ENCODE results near the gene PBX4.

Gene PBX4

GRCh38 chr19:19562665-19563347, 55.7 kb downstream of the PBX4 start:
- Histone ChIP-seq H3K4me1 (peaks cover 25% of the 10 kb centered on the region), H3K9ac (no peak overlapping the region), H3K27ac (no peak overlapping the region), H4K20me1 (no peaks in the 10 kb centered on the region), H3K27me3 (no peaks in the 10 kb centered on the region), H3K4me2 (no peak overlapping the region), H3K36me3 (peaks cover 23% of the 10 kb centered on the region), H3K9me3 (peaks cover 4% of the 10 kb centered on the region), H3K4me3 (no peak overlapping the region)
- TF ChIP-seq Cebpa-rat (IDR thresholded peaks at IDR 0.05) = no peak

GRCh38 chr19:19561946-19562664, 56.4 kb downstream of the PBX4 start:
- Histone ChIP-seq H3K9me3 (no peaks in the 10 kb centered on the region), H3K4me3 (no peak overlapping the region), H3K27ac (no peak overlapping the region), H4K20me1 (no peaks in the 10 kb centered on the region), H3K36me3 (peaks cover 16% of the 10 kb centered on the region; the same call in 1 of the 2 replicates), H3K27me3 (no peaks in the 10 kb centered on the region), H3K9ac (no peak overlapping the region), H3K4me2 (no peak overlapping the region), H3K4me1 (peaks cover 26% of the 10 kb centered on the region)
- no peak for TF ChIP-seq Cebpa-rat (IDR thresholded peaks at IDR 0.05)

GRCh38 chr19:19559931-19560330, 58.6 kb downstream of the PBX4 start:
- no peak for TF ChIP-seq Cebpa-rat (IDR thresholded peaks at IDR 0.05)
- Histone ChIP-seq H3K9ac (no peak overlapping the region), H3K27ac (0 out of 2 replicates have a peak overlapping the region, but pooled peaks have one; percentile 9)

GRCh38 chr19:19558636-19559035, 59.9 kb downstream of the PBX4 start:
- H3K9me3 ChIP-seq = no peaks in the 10 kb centered on the region
- H3K27ac ChIP-seq = no peak overlapping the region
- peaks cover 26% of the 10 kb centered on the region for H3K4me1 ChIP-seq
- peak overlapping the region; percentile 51; the same call in 1 of the 2 replicates for H3K4me2 ChIP-seq
- no peaks in the 10 kb centered on the region for H4K20me1 ChIP-seq
- H3K36me3 ChIP-seq = peaks cover 5% of the 10 kb centered on the region; the same call in 1 of the 2 replicates
- H3K9ac ChIP-seq = no peak overlapping the region
- no peak overlapping the region for H3K4me3 ChIP-seq
- TF ChIP-seq Cebpa-rat (IDR thresholded peaks at IDR 0.05) = no peak
- H3K27me3 ChIP-seq = no peaks in the 10 kb centered on the region

More at GRCh38 chr19:19559931-19560330, 58.6 kb downstream of the PBX4 start:
- H3K27me3 ChIP-seq = no peaks in the 10 kb centered on the region
- H3K36me3 ChIP-seq = peaks cover 11% of the 10 kb centered on the region; the same call in 1 of the 2 replicates
- peak overlapping the region; percentile 51; the same call in 1 of the 2 replicates for H3K4me2 ChIP-seq
- no peaks in the 10 kb centered on the region for H3K9me3 ChIP-seq
- peaks cover 26% of the 10 kb centered on the region for H3K4me1 ChIP-seq
- H4K20me1 ChIP-seq = no peaks in the 10 kb centered on the region
- no peak overlapping the region for H3K4me3 ChIP-seq

GRCh38 chr19:19558055-19558454, 60.4 kb downstream of the PBX4 start:
- Histone ChIP-seq H3K9me3 (no peaks in the 10 kb centered on the region), H3K4me1 (peaks cover 26% of the 10 kb centered on the region), H3K27me3 (no peaks in the 10 kb centered on the region), H3K36me3 (peaks cover under 1% of the 10 kb centered on the region; the same call in 1 of the 2 replicates), H3K27ac (no peak overlapping the region), H3K4me3 (no peak overlapping the region), H3K9ac (no peak overlapping the region), H4K20me1 (no peaks in the 10 kb centered on the region), H3K4me2 (peak overlapping the region; percentile 43)
- no peak for TF ChIP-seq Cebpa-rat (IDR thresholded peaks at IDR 0.05)

GRCh38 chr19:19554074-19555023, 64.1 kb downstream of the PBX4 start:
- Histone ChIP-seq H3K27ac (no peak overlapping the region), H3K4me3 (no peak overlapping the region), H3K4me2 (no peak overlapping the region), H3K27me3 (no peaks in the 10 kb centered on the region), H3K36me3 (no peaks in the 10 kb centered on the region), H4K20me1 (no peaks in the 10 kb centered on the region), H3K4me1 (peaks cover 29% of the 10 kb centered on the region), H3K9ac (no peak overlapping the region), H3K9me3 (no peaks in the 10 kb centered on the region)
- no peak for TF ChIP-seq Cebpa-rat (IDR thresholded peaks at IDR 0.05)

- TF ChIP-seq Cebpa-rat (IDR thresholded peaks at IDR 0.05) = no peak
- Histone ChIP-seq H3K27ac (no peak overlapping the region), H3K27me3 (no peaks in the 10 kb centered on the region)
Measured at GRCh38 chr19:19553670-19554069, 64.8 kb downstream of the PBX4 start.

GRCh38 chr19:19552798-19553197, 65.7 kb downstream of the PBX4 start:
- Histone ChIP-seq H3K4me2 (no peak overlapping the region), H3K27ac (no peak overlapping the region), H4K20me1 (no peaks in the 10 kb centered on the region), H3K4me1 (peaks cover 13% of the 10 kb centered on the region), H3K9me3 (no peaks in the 10 kb centered on the region), H3K36me3 (no peaks in the 10 kb centered on the region), H3K27me3 (no peaks in the 10 kb centered on the region), H3K9ac (no peak overlapping the region), H3K4me3 (no peak overlapping the region)
- TF ChIP-seq Cebpa-rat (IDR thresholded peaks at IDR 0.05) = no peak

More at GRCh38 chr19:19553670-19554069, 64.8 kb downstream of the PBX4 start:
- Histone ChIP-seq H4K20me1 (no peaks in the 10 kb centered on the region), H3K9me3 (no peaks in the 10 kb centered on the region), H3K9ac (no peak overlapping the region), H3K4me3 (no peak overlapping the region), H3K4me1 (peaks cover 22% of the 10 kb centered on the region), H3K36me3 (no peaks in the 10 kb centered on the region), H3K4me2 (no peak overlapping the region)

GRCh38 chr19:19551853-19552192, 66.7 kb downstream of the PBX4 start:
- TF ChIP-seq Cebpa-rat (IDR thresholded peaks at IDR 0.05) = no peak
- Histone ChIP-seq H4K20me1 (no peaks in the 10 kb centered on the region), H3K9me3 (no peaks in the 10 kb centered on the region), H3K36me3 (no peaks in the 10 kb centered on the region), H3K4me3 (no peak overlapping the region), H3K4me1 (peaks cover 12% of the 10 kb centered on the region), H3K9ac (no peak overlapping the region), H3K4me2 (peak overlapping the region; percentile 47), H3K27ac (peak overlapping the region; percentile 63; the same call in 1 of the 2 replicates), H3K27me3 (no peaks in the 10 kb centered on the region)
